SK-N-SH treated with all-trans-retinoic acid at 6 μM for 48 hours (cell line): ENCODE data around the gene UTP4.
"Not testable (repeated sequence)": the region's sequence is repeated elsewhere in the genome, so short reads cannot be mapped to it uniquely, and the experiment has no call there.

ENCODE experiments used
- ARNTL ChIP-seq: fragments of 450-650 bp; formaldehyde crosslinking; IDR thresholded peaks from 2 replicates; pipeline ENCODE4 v1.5.0; 2020; ENCODE audit warnings: low read depth, mild to moderate bottlenecking, moderate library complexity, borderline replicate concordance
- BACH2 ChIP-seq: fragments of 250-450 bp; sonication (Bioruptor Pico); IDR thresholded peaks from 2 replicates; pipeline ENCODE4 v1.9.0; 2021; ENCODE audit warnings: mild to moderate bottlenecking, borderline replicate concordance
- CSDC2 ChIP-seq: fragments of 250-450 bp; sonication (Bioruptor Pico); IDR thresholded peaks from 2 replicates; pipeline ENCODE4 v1.5.0; 2020; ENCODE audit warnings: mild to moderate bottlenecking, moderate library complexity
- CSRNP3 ChIP-seq: fragments of 250-450 bp; sonication (Bioruptor Pico); IDR thresholded peaks from 2 replicates; pipeline ENCODE4 v1.5.1; 2021; ENCODE audit warnings: mild to moderate bottlenecking, moderate library complexity
- ESRRG ChIP-seq: fragments of 250-450 bp; sonication (Bioruptor Pico); IDR thresholded peaks from 2 replicates; pipeline ENCODE4 v1.6.1; 2021; ENCODE audit warnings: mild to moderate bottlenecking
- GLIS3 ChIP-seq: fragments of 250-450 bp; sonication (Bioruptor Pico); IDR thresholded peaks from 2 replicates; pipeline ENCODE4 v1.5.0; 2020; ENCODE audit warnings: mild to moderate bottlenecking, moderate library complexity
- ISL1 ChIP-seq: fragments of 250-450 bp; sonication (Bioruptor Pico); IDR thresholded peaks from 2 replicates; pipeline ENCODE4 v2.1.2; 2022; ENCODE audit warnings: mild to moderate bottlenecking, moderate library complexity
- PATZ1 ChIP-seq: fragments of 250-450 bp; sonication (Bioruptor Pico); IDR thresholded peaks from 2 replicates; pipeline ENCODE4 v1.8.0; 2020; ENCODE audit warnings: mild to moderate bottlenecking, moderate library complexity, borderline replicate concordance
- RARB ChIP-seq: fragments of 250-450 bp; sonication (Bioruptor Pico); IDR thresholded peaks from 2 replicates; pipeline ENCODE4 v1.8.0; 2021; ENCODE audit warnings: mild to moderate bottlenecking, moderate library complexity
- ZC3H10 ChIP-seq: fragments of 250-450 bp; sonication (Bioruptor Pico); IDR thresholded peaks from 2 replicates; pipeline ENCODE4 v1.5.1; 2021; ENCODE audit warnings: mild to moderate bottlenecking, moderate library complexity
- ZFP3 ChIP-seq: fragments of 250-450 bp; sonication (Bioruptor Pico); IDR thresholded peaks from 2 replicates; pipeline ENCODE4 v1.5.0; 2020; ENCODE audit warnings: mild to moderate bottlenecking, moderate library complexity
- ZFP30 ChIP-seq: fragments of 450-650 bp; formaldehyde crosslinking; IDR thresholded peaks from 2 replicates; pipeline ENCODE4 v1.5.0; 2022; ENCODE audit warnings: mild to moderate bottlenecking, moderate library complexity
- ZNF565 ChIP-seq: fragments of 450-650 bp; formaldehyde crosslinking; conservative IDR thresholded peaks from 2 replicates; pipeline ENCODE4 v1.5.0; 2020; ENCODE audit warnings: low read depth, mild to moderate bottlenecking, moderate library complexity
- TF ChIP-seq, protein P1 (sequence below): fragments of 250-450 bp; sonication (Bioruptor Pico); IDR thresholded peaks from 2 replicates; pipeline ENCODE4 v1.5.1; 2020; ENCODE audit warnings: low read depth, mild to moderate bottlenecking, moderate library complexity

DNA sequence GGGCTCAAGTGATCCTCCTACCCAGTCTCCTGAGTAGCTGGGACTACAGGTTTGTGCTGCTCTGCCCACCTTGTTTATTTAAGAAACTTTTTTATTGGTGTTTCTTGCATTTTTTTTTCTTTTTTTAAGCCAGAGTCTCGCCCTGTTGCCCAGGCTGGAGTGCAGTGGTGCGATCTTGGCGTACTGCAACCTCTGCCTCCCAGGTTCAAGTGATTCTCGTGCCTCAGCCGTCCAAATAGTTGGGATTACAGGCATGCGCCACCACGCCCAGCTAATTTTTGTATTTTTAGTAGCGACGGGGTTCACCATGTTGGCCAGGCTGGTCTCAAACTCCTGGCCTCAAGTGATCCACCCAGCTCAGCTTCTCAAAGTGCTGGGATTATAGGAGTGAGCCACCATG lies 17.2 kb downstream of the UTP4 start:
- TF ChIP-seq RARB; ZFP3; ZC3H10; CSRNP3 (CRISPR knock-in tag); GLIS3 (CRISPR knock-in tag); BACH2 (CRISPR knock-in tag); ZNF565 (CRISPR knock-in tag); CSDC2 (CRISPR knock-in tag); ZFP30; ISL1 (CRISPR knock-in tag); ESRRG (CRISPR knock-in tag); PATZ1 (CRISPR knock-in tag); ARNTL (CRISPR knock-in tag): not testable (repeated sequence)
- TF ChIP-seq, protein P1, sequence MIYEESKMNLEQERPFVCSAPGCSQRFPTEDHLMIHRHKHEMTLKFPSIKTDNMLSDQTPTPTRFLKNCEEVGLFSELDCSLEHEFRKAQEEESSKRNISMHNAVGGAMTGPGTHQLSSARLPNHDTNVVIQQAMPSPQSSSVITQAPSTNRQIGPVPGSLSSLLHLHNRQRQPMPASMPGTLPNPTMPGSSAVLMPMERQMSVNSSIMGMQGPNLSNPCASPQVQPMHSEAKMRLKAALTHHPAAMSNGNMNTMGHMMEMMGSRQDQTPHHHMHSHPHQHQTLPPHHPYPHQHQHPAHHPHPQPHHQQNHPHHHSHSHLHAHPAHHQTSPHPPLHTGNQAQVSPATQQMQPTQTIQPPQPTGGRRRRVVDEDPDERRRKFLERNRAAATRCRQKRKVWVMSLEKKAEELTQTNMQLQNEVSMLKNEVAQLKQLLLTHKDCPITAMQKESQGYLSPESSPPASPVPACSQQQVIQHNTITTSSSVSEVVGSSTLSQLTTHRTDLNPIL (CRISPR knock-in tag): not testable (repeated sequence)
